B cell (primary cell): ENCODE data around the gene VPS13D.

ENCODE experiments used
- EZH2 ChIP-seq: IDR thresholded peaks from 2 replicates; pipeline ENCODE4 v1.6.1; 2012; ENCODE audit warnings: borderline replicate concordance, low read depth, mild to moderate bottlenecking, moderate library complexity, low read length; ENCODE audit not compliant: insufficient read depth, poor library complexity, severe bottlenecking
- TF ChIP-seq, protein P1 (sequence below): fragments of 200-600 bp; IDR thresholded peaks from one replicate; pipeline ENCODE4 v1.8.0; 2022; ENCODE audit warnings: antibody characterized with exemption, mild to moderate bottlenecking

DNA sequence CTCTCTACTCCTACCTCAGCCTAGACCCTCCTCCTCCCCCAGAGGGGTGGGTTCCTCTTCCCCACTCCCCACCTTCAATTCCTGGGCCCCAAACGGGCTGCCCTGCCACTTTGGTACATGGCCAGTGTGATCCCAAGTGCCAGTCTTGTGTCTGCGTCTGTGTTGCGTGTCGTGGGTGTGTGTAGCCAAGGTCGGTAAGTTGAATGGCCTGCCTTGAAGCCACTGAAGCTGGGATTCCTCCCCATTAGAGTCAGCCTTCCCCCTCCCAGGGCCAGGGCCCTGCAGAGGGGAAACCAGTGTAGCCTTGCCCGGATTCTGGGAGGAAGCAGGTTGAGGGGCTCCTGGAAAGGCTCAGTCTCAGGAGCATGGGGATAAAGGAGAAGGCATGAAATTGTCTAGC is 21.6 kb upstream of the VPS13D start:
- TF ChIP-seq, protein P1, sequence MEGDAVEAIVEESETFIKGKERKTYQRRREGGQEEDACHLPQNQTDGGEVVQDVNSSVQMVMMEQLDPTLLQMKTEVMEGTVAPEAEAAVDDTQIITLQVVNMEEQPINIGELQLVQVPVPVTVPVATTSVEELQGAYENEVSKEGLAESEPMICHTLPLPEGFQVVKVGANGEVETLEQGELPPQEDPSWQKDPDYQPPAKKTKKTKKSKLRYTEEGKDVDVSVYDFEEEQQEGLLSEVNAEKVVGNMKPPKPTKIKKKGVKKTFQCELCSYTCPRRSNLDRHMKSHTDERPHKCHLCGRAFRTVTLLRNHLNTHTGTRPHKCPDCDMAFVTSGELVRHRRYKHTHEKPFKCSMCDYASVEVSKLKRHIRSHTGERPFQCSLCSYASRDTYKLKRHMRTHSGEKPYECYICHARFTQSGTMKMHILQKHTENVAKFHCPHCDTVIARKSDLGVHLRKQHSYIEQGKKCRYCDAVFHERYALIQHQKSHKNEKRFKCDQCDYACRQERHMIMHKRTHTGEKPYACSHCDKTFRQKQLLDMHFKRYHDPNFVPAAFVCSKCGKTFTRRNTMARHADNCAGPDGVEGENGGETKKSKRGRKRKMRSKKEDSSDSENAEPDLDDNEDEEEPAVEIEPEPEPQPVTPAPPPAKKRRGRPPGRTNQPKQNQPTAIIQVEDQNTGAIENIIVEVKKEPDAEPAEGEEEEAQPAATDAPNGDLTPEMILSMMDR: no peak
- TF ChIP-seq EZH2: no peak
